ENCODE results near the gene HNRNPA0. TPM values are rescaled to one million over a fixed set of nuclear protein-coding genes. Genes with fewer than 3 reads are reported as not detected.

The HNRNPA0 gene
- total and polyA plus RNA-seq, 8 donors, result 1.2 to 29.7 (median 17.4) TPM

DNA sequence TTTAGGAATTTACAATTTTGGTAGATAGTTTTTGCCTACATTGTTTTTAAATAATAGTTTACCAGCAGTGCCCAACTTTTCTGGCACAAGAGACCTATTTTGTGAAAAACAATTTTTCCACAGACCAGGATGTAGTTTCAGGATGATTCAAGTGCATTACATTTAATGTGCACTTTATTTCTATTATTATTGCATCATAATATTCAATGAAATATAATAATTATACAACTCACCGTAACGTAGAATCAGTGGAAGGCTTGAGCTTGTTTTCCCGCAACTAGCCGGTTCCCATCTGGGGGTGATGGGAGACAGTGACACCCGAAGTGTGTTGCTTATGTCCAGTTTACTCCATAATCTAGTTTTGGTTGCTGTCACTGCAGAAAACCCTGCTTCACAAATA lies 3.5 kb upstream of the HNRNPA0 start:
- H3K4me1 ChIP-seq, result peaks cover under 1 to 7% (median 4%) of the 10 kb centered on the region in 4 donors
- no peak overlapping the region for H3K27ac ChIP-seq

DNA sequence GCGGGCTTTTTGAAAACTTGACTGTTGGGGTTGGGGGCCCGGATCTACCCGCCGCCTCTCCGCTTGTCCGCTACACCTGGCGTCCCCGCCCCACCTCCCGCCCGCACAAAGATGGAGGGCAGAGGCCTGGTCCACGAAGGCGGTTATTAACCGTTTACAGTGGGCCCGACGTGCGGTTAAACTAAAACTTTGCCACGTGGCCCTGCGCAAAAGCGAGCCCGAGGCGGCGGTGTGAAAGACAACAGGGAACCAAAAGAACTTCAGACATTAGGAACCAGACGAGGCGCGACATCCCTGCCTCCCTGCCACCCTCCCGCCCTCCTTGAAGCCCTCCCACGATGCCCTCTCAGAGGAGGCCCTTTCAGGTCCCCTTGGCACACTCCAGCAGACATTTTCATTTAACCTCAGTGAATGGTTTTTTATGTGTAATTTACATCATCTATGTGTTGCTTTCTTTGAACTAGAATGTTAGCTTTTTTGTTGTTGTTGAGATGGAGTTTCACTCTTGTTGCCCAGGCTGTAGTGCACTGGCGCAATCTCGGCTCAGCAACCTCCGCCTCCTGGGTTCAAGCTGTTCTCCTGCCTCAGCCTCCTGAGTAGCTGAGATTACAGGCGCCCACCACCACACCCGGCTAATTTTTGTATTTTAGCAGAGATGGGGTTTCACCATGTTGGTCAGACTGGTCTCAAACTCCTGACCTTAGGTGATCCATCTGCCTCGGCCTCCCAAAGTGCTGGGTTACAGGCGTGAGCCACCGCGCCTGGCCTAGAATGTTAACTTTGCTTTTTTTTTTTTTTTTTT lies 999 bp upstream of the HNRNPA0 start:
- H3K9me3 ChIP-seq, result no peaks in the 10 kb centered on the region
- H3K4me1 ChIP-seq, result peaks cover 22 to 31% (median 26%) of the 10 kb centered on the region in 4 donors
- H3K27me3 ChIP-seq, result no peaks in the 10 kb centered on the region
- peak overlapping the region; percentile 68 to 87 (median 75) for H3K4me3 ChIP-seq
- 25 to 33% (median 28%) methylated on average over 29 to 36 of the region's 36 CpGs for WGBS, 5 donors
- no peak for DNase-seq
- peak overlapping the region; percentile 98 to 100 (median 99) for H3K27ac ChIP-seq
- no peak for TF ChIP-seq POLR2AphosphoS5 (IDR thresholded peaks at IDR 0.05)
- TF ChIP-seq, protein P1, sequence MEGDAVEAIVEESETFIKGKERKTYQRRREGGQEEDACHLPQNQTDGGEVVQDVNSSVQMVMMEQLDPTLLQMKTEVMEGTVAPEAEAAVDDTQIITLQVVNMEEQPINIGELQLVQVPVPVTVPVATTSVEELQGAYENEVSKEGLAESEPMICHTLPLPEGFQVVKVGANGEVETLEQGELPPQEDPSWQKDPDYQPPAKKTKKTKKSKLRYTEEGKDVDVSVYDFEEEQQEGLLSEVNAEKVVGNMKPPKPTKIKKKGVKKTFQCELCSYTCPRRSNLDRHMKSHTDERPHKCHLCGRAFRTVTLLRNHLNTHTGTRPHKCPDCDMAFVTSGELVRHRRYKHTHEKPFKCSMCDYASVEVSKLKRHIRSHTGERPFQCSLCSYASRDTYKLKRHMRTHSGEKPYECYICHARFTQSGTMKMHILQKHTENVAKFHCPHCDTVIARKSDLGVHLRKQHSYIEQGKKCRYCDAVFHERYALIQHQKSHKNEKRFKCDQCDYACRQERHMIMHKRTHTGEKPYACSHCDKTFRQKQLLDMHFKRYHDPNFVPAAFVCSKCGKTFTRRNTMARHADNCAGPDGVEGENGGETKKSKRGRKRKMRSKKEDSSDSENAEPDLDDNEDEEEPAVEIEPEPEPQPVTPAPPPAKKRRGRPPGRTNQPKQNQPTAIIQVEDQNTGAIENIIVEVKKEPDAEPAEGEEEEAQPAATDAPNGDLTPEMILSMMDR (IDR thresholded peaks at IDR 0.05), result no peak
- TF ChIP-seq POLR2A (IDR thresholded peaks at IDR 0.05), result no peak
- TF ChIP-seq EP300 (IDR thresholded peaks at IDR 0.05), result no peak
- no peaks in the 10 kb centered on the region for H3K36me3 ChIP-seq
- intact Hi-C loops (cut with DNase I; ENCODE audit: low total_unique reads), result no loop called here

More for the DNA sequence above, 3.5 kb upstream of the HNRNPA0 start:
- TF ChIP-seq POLR2A (IDR thresholded peaks at IDR 0.05) (no peak), EP300 (IDR thresholded peaks at IDR 0.05) (no peak), POLR2AphosphoS5 (IDR thresholded peaks at IDR 0.05) (no peak)
- TF ChIP-seq, protein P1 (IDR thresholded peaks at IDR 0.05), result no peak
- 89 to 97% (median 93%) methylated on average over 5 of the region's 5 CpGs for WGBS, 5 donors
- H3K4me3 ChIP-seq, result no peak overlapping the region
- H3K36me3 ChIP-seq, result no peaks in the 10 kb centered on the region
- intact Hi-C loops (cut with DNase I; ENCODE audit: low total_unique reads), result no loop called here
- no peak for DNase-seq
- H3K27me3 ChIP-seq, result no peaks in the 10 kb centered on the region
- no peaks in the 10 kb centered on the region for H3K9me3 ChIP-seq

DNA sequence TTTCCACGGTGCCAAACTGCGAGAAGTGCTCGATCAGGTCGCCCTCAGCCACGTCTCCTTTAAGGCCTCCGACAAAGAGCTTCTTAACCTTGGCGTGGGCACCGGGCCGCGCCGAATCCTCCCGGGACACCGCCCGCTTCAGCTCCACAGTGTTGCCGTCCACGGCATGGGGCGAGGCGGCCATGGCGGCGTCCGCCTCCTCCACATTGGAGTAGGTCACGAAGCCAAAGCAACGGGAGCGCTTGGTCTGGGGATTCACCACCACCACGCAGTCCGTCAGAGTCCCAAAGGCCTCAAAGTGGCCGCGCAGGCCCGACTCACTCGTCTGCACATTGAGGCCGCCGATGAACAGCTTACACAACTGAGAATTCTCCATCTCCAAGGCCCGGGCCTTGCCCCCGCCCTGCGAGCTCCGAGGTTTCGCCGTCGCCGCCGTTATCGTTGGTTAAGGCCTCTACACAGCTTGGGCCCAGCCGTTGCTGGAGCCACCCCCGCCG lies 424 bp downstream of the HNRNPA0 start:
- no peaks in the 10 kb centered on the region for H3K9me3 ChIP-seq
- H3K4me1 ChIP-seq, result peaks cover 24 to 46% (median 35%) of the 10 kb centered on the region in 4 donors
- no peaks in the 10 kb centered on the region for H3K36me3 ChIP-seq
- TF ChIP-seq POLR2AphosphoS5 (IDR thresholded peaks at IDR 0.05) (no peak), POLR2A (IDR thresholded peaks at IDR 0.05) (no peak)
- peak; percentile 49 to 78 for DNase-seq
- no peaks in the 10 kb centered on the region for H3K27me3 ChIP-seq
- peak overlapping the region; percentile 98 to 100 (median 99) for H3K27ac ChIP-seq
- H3K4me3 ChIP-seq, result peak overlapping the region; percentile 68 to 87 (median 75)
- 0% methylated on average over 27 to 45 of the region's 45 CpGs for WGBS, 5 donors
- intact Hi-C loops (cut with DNase I; ENCODE audit: low total_unique reads), result no loop called here

DNA sequence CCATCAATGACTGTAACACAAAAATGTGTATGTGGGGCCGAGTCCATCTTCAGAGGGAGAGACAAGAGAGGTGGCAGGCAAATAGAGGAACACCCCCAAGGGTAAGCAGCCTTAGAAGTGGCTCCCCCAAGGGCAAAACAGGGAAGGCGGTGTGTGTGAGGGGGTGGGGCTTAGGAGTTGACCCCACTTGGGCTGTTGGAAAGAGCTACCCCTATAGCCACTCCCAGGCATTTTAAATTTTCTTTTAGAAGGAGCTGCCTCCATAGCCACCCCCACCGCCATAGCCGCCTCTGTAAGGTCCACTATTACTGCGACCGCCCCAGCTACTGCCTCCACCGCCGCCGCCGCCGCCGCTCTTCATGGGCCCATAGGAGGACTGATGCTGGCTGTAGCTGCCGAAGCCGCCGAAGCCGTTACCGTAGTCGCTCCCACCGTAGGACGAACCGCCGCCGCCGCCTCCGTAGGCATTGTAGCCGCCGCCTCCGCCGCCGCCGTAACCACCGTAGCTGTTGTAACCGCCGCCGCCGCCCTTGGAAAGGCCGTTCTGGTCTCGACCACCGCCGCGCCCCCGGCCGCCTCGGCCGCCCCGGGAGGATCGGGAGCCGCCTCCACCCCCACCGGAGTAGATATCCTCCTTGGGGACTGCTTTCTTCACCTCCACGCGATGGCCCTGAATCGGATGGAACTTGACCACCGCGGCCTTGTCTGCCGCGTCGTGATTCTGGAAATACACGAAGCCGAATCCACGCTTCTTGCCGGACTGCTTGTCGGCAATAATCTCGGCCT lies 1.1 kb downstream of the HNRNPA0 start:
- H3K36me3 ChIP-seq, result no peaks in the 10 kb centered on the region
- 0 to 1% (median 1%) methylated on average over 25 to 63 of the region's 63 CpGs for WGBS, 5 donors
- H3K4me3 ChIP-seq, result peak overlapping the region; percentile 68 to 87 (median 75)
- peaks cover 24 to 52% (median 38%) of the 10 kb centered on the region in 4 donors for H3K4me1 ChIP-seq
- no peaks in the 10 kb centered on the region for H3K9me3 ChIP-seq
- no peaks in the 10 kb centered on the region for H3K27me3 ChIP-seq
- intact Hi-C loops (cut with DNase I; ENCODE audit: low total_unique reads), result no loop called here
- peak overlapping the region; percentile 98 to 100 (median 99) for H3K27ac ChIP-seq
- no peak for TF ChIP-seq POLR2A (IDR thresholded peaks at IDR 0.05)
- TF ChIP-seq EP300 (IDR thresholded peaks at IDR 0.05), result no peak
- TF ChIP-seq, protein P1 (IDR thresholded peaks at IDR 0.05), result no peak
- no peak for TF ChIP-seq POLR2AphosphoS5 (IDR thresholded peaks at IDR 0.05)
- DNase-seq, result peak; percentile 42 to 75
